Adrenal gland (tissue), 5 donors: ENCODE measurements around the gene MACROD2.

ENCODE experiments used
- POLR2A ChIP-seq, 2 donors: fragments of 450-650 bp; IDR thresholded peaks; one replicate each; pipeline ENCODE4 v1.6.1; 2017; ENCODE audit warnings: antibody characterized with exemption in 2 of 2, mild to moderate bottlenecking in 2 of 2, moderate library complexity in 1 of 2
- TF ChIP-seq, protein P1 (sequence below), 6 experiments: fragments of 450-650 bp in 4 of 6; fragments of 200-600 bp in 2 of 6; sonication (generic) in 1 of 6; IDR thresholded peaks; 1 replicate in 5 of 6; 2 replicates in 1 of 6; pipeline versions ENCODE4 v1.5.1 to v1.8.0; 2016 to 2021; ENCODE audit warnings: antibody characterized with exemption in 6 of 6, mild to moderate bottlenecking in 2 of 6, moderate library complexity in 1 of 6
- donor health status: DM: no; HTN: no; CAD: no.

GRCh38 chr20:14142171-14142570, 146.9 kb downstream of the MACROD2 start:
- TF ChIP-seq, protein P1, sequence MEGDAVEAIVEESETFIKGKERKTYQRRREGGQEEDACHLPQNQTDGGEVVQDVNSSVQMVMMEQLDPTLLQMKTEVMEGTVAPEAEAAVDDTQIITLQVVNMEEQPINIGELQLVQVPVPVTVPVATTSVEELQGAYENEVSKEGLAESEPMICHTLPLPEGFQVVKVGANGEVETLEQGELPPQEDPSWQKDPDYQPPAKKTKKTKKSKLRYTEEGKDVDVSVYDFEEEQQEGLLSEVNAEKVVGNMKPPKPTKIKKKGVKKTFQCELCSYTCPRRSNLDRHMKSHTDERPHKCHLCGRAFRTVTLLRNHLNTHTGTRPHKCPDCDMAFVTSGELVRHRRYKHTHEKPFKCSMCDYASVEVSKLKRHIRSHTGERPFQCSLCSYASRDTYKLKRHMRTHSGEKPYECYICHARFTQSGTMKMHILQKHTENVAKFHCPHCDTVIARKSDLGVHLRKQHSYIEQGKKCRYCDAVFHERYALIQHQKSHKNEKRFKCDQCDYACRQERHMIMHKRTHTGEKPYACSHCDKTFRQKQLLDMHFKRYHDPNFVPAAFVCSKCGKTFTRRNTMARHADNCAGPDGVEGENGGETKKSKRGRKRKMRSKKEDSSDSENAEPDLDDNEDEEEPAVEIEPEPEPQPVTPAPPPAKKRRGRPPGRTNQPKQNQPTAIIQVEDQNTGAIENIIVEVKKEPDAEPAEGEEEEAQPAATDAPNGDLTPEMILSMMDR (IDR thresholded peaks at IDR 0.05) = peak; percentile 14 to 68 (median 61)
- TF ChIP-seq POLR2A (IDR thresholded peaks at IDR 0.05) = no peak
